PC-9 (cell line): Measurements from ENCODE around the gene GYPA. TPM values are rescaled to one million over a fixed set of nuclear protein-coding genes. Genes with fewer than 3 reads are reported as not detected.

Experiments used
- BruUV-seq: library from RNA; stranded (reverse); fragments of 400-500 nt; replicated peaks from 2 replicates; lab custom pipeline; 2021; lab: Mats Ljungman, UMichigan
- CTCF ChIA-PET: fragments of 300-600 bp; sonication (Branson Sonifier 250); formaldehyde crosslinking; loops from one replicate; lab custom pipeline; 2022; ENCODE audit warnings: antibody characterized with exemption; lab: Charles Lee
- POLR2A ChIA-PET: fragments of 300-600 bp; sonication (Branson Sonifier 250); formaldehyde crosslinking; loops from one replicate; lab custom pipeline; 2022; ENCODE audit warnings: antibody characterized with exemption; ENCODE audit not compliant: unreplicated experiment; lab: Charles Lee
- DNase-seq, 2 experiments: peaks; one replicate each; pipeline versions ENCODE4 v3.0.0 to v3.0.0-alpha.2; 2015 to 2022; ENCODE audit warnings: mixed read lengths in 1 of 2
- H2AFZ ChIP-seq: fragments of 200-600 bp; sonication (generic); 2 replicates; pipeline ENCODE4 v1.8.1; 2017; ENCODE audit warnings: antibody characterized with exemption
- H3F3A ChIP-seq: fragments of 200-600 bp; sonication (generic); 2 replicates; pipeline ENCODE4 v1.8.1; 2017; ENCODE audit warnings: antibody characterized with exemption, mild to moderate bottlenecking, low read depth; ENCODE audit not compliant: insufficient read depth
- H3K27ac ChIP-seq: fragments of 200-600 bp; sonication (generic); 2 replicates; pipeline ENCODE4 v1.6.1; 2016; ENCODE audit warnings: mixed run types
- H3K27me3 ChIP-seq: fragments of 200-600 bp; sonication (generic); 2 replicates; pipeline ENCODE4 v1.6.1; 2016; ENCODE audit warnings: low read depth, mixed run types; ENCODE audit not compliant: insufficient read depth
- H3K36me3 ChIP-seq: fragments of 200-600 bp; sonication (generic); 2 replicates; pipeline ENCODE4 v1.6.1; 2016; ENCODE audit warnings: low read depth, mixed run types
- H3K4me1 ChIP-seq: fragments of 200-600 bp; sonication (generic); replicated peaks from 2 replicates; pipeline ENCODE4 v1.6.1; 2016; ENCODE audit warnings: mixed run types; ENCODE audit not compliant: insufficient read depth
- H3K4me2 ChIP-seq: fragments of 200-600 bp; sonication (generic); 2 replicates; pipeline ENCODE4 v1.6.1; 2017; ENCODE audit warnings: mixed run types
- H3K4me3 ChIP-seq: fragments of 200-600 bp; sonication (generic); 2 replicates; pipeline ENCODE4 v1.6.1; 2016; ENCODE audit warnings: mixed run types
- H3K79me2 ChIP-seq: fragments of 200-600 bp; sonication (generic); 2 replicates; pipeline ENCODE4 v1.6.1; 2017; ENCODE audit warnings: low read depth, mixed run types
- H3K9me2 ChIP-seq: fragments of 200-600 bp; sonication (generic); 2 replicates; pipeline ENCODE4 v1.8.1; 2017; ENCODE audit warnings: mild to moderate bottlenecking; ENCODE audit not compliant: insufficient read depth
- H3K9me3 ChIP-seq: fragments of 200-600 bp; sonication (generic); 2 replicates; pipeline ENCODE4 v1.8.1; 2016; ENCODE audit warnings: low read depth; ENCODE audit not compliant: insufficient read depth
- H4K20me1 ChIP-seq: fragments of 200-600 bp; sonication (generic); 2 replicates; pipeline ENCODE4 v1.8.1; 2017; ENCODE audit not compliant: insufficient read depth
- CTCF ChIP-seq: fragments of 200-600 bp; sonication (generic); conservative IDR thresholded peaks from 2 replicates; pipeline ENCODE4 v1.6.1; 2017; ENCODE audit warnings: mixed run types, antibody characterized with exemption, mild to moderate bottlenecking, moderate library complexity
- EZH2 ChIP-seq: fragments of 200-600 bp; sonication (generic); IDR thresholded peaks from 2 replicates; pipeline ENCODE4 v1.8.0; 2017; ENCODE audit warnings: antibody characterized with exemption, low read depth
- intact Hi-C: fragments of 100-400 bp; cut with micrococcal nuclease; formaldehyde crosslinking; loops from one replicate; pipeline ENCODE4 v1.10.0; 2022; ENCODE audit not compliant: unreplicated experiment
- total RNA-seq: library from RNA; stranded (reverse); gene quantifications from 2 replicates; pipeline ENCODE4 v1.2.3, GENCODE V29; 2021

Gene GYPA
- total RNA-seq, 1 experiment from 2014 or later = not detected

- no peaks in the 10 kb centered on the region for H3K36me3 ChIP-seq
- intact Hi-C loops = loop anchor here (5.0 to 10.0 kb wide), 2 partner anchors 158 to 606 kb away; no protein-coding TSS in a partner anchor
- H3K27me3 ChIP-seq = no peaks in the 10 kb centered on the region
- no peaks in the 10 kb centered on the region for H3K9me3 ChIP-seq
- POLR2A ChIA-PET = interaction anchor here (0.6 kb wide), 1 partner anchor 8 kb away, joined by 8 read pairs; no protein-coding TSS in a partner anchor
- H3K79me2 ChIP-seq = no peaks in the 10 kb centered on the region
- H3K27ac ChIP-seq = no peak overlapping the region
- no peaks in the 10 kb centered on the region for H3K9me2 ChIP-seq
- BruUV-seq = no TSS peak
- H3K4me1 ChIP-seq = no peaks in the 10 kb centered on the region
- TF ChIP-seq CTCF = no peak
- no peak for TF ChIP-seq EZH2
- H2AFZ ChIP-seq = no peak overlapping the region
- no peak overlapping the region for H3K4me2 ChIP-seq
- CTCF ChIA-PET = no interaction called here
- no peaks in the 10 kb centered on the region for H4K20me1 ChIP-seq
- no peaks in the 10 kb centered on the region for H3F3A ChIP-seq
- no peak overlapping the region for H3K4me3 ChIP-seq
- DNase-seq = no peak
Measured at GRCh38 chr4:144179152-144179739, 38.7 kb upstream of the GYPA start.

- no peak overlapping the region for H3K4me2 ChIP-seq
- no peaks in the 10 kb centered on the region for H3F3A ChIP-seq
- H4K20me1 ChIP-seq = no peaks in the 10 kb centered on the region
- H3K27ac ChIP-seq = no peak overlapping the region
- H3K9me3 ChIP-seq = no peaks in the 10 kb centered on the region
- no peaks in the 10 kb centered on the region for H3K36me3 ChIP-seq
- no peak overlapping the region for H2AFZ ChIP-seq
- POLR2A ChIA-PET = no interaction called here
- no peaks in the 10 kb centered on the region for H3K9me2 ChIP-seq
- H3K4me1 ChIP-seq = no peaks in the 10 kb centered on the region
- CTCF ChIA-PET = no interaction called here
- no peaks in the 10 kb centered on the region for H3K79me2 ChIP-seq
- no TSS peak for BruUV-seq
- no peak overlapping the region for H3K4me3 ChIP-seq
- DNase-seq = no peak
- intact Hi-C loops = loop anchor here (5.0 to 10.0 kb wide), 2 partner anchors 159 to 606 kb away; no protein-coding TSS in a partner anchor
- no peak for TF ChIP-seq EZH2
- no peaks in the 10 kb centered on the region for H3K27me3 ChIP-seq
Measured at GRCh38 chr4:144178414-144178813, 37.9 kb upstream of the GYPA start.

GRCh38 chr4:144176476-144176875 lies 36.0 kb upstream of the GYPA start:
- no peaks in the 10 kb centered on the region for H3K9me2 ChIP-seq
- intact Hi-C loops = loop anchor here (5.0 to 10.0 kb wide), 2 partner anchors 161 to 608 kb away; no protein-coding TSS in a partner anchor
- no peaks in the 10 kb centered on the region for H3K4me1 ChIP-seq
- H3K27me3 ChIP-seq = 0 out of 2 replicates have a peak, but pooled peaks cover 2% of the 10 kb centered on the region
- BruUV-seq = no TSS peak
- TF ChIP-seq CTCF (no peak), EZH2 (no peak)
- H3K36me3 ChIP-seq = no peaks in the 10 kb centered on the region
- H3K79me2 ChIP-seq = no peaks in the 10 kb centered on the region
- no peak for DNase-seq
- H2AFZ ChIP-seq = no peak overlapping the region
- no peak overlapping the region for H3K4me3 ChIP-seq
- H4K20me1 ChIP-seq = no peaks in the 10 kb centered on the region
- H3K27ac ChIP-seq = no peak overlapping the region
- CTCF ChIA-PET = no interaction called here
- H3K4me2 ChIP-seq = no peak overlapping the region
- POLR2A ChIA-PET = no interaction called here
- H3K9me3 ChIP-seq = no peaks in the 10 kb centered on the region
- H3F3A ChIP-seq = no peaks in the 10 kb centered on the region
